Measurements from ENCODE around the gene YWHAQ.

Gene YWHAQ

GRCh38 chr2:9629222-9630116 is 1.3 kb downstream of the YWHAQ start:
- no peak for TF ChIP-seq CTCF (IDR thresholded peaks at IDR 0.05)

- no peak for TF ChIP-seq CTCF (IDR thresholded peaks at IDR 0.05)
These were observed 3.5 kb downstream of the YWHAQ start for GRCh38 chr2:9627310-9627709.

GRCh38 chr2:9623151-9623550 is 7.6 kb downstream of the YWHAQ start:
- TF ChIP-seq CTCF (IDR thresholded peaks at IDR 0.05) = no peak

- no peak for TF ChIP-seq CTCF (IDR thresholded peaks at IDR 0.05)
These were observed 12.4 kb downstream of the YWHAQ start for GRCh38 chr2:9618410-9618809.

GRCh38 chr2:9617749-9618148 is 13.0 kb downstream of the YWHAQ start:
- TF ChIP-seq CTCF (IDR thresholded peaks at IDR 0.05) = no peak

- TF ChIP-seq CTCF (IDR thresholded peaks at IDR 0.05) = no peak
These were observed 13.5 kb downstream of the YWHAQ start for GRCh38 chr2:9617296-9617695.

GRCh38 chr2:9614562-9614961 is 16.2 kb downstream of the YWHAQ start:
- TF ChIP-seq CTCF (IDR thresholded peaks at IDR 0.05) = no peak

Data from LNCAP (cell line).